Natural killer cell (primary cell): Measurements from ENCODE around the gene ZNF419. TPM values are rescaled to one million over a fixed set of nuclear protein-coding genes. Genes with fewer than 3 reads are reported as not detected.
"Not testable (repeated sequence)": the region's sequence is repeated elsewhere in the genome, so short reads cannot be mapped to it uniquely, and the experiment has no call there.

Experiments used
- ATAC-seq, 3 donors: fragments of 150-1000 bp in 2 of 3; fragments of 200-7000 bp in 1 of 3; cut with Tn5 transposase; 1 replicate in 1 of 3; 2 replicates in 2 of 3; pipeline ENCODE4 v1.10.0; 2021; ENCODE audit warnings: mild to moderate bottlenecking in 2 of 3, moderate library complexity in 2 of 3
- DNase-seq, 2 donors: peaks; one replicate each; pipeline versions ENCODE4 v3.0.0 to v3.0.0-alpha.2; 2013 to 2021; ENCODE audit warnings: mixed read lengths in 1 of 2
- H3K27ac ChIP-seq: one replicate; pipeline ENCODE4 v1.5.1; 2013; ENCODE audit warnings: mild to moderate bottlenecking, low read length
- H3K27me3 ChIP-seq: one replicate; pipeline ENCODE4 v1.6.1; 2013; ENCODE audit warnings: low read length; ENCODE audit not compliant: control insufficient read depth, insufficient read depth
- H3K36me3 ChIP-seq: one replicate; pipeline ENCODE4 v1.6.1; 2013; ENCODE audit warnings: low read length; ENCODE audit not compliant: control insufficient read depth, insufficient read depth
- H3K4me1 ChIP-seq: one replicate; pipeline ENCODE4 v1.6.1; 2013; ENCODE audit warnings: low read length; ENCODE audit not compliant: control insufficient read depth, insufficient read depth
- H3K4me3 ChIP-seq: one replicate; pipeline ENCODE4 v1.5.1; 2013; ENCODE audit warnings: low read length
- H3K9me3 ChIP-seq: one replicate; pipeline ENCODE4 v1.6.1; 2013; ENCODE audit warnings: low read length; ENCODE audit not compliant: control insufficient read depth, insufficient read depth
- H3K27ac Mint-ChIP-seq, 2 donors: one replicate each; pipeline ENCODE4 v1.8.0; 2022; ENCODE audit warnings: mild to moderate bottlenecking in 2 of 2, mixed read lengths in 2 of 2, moderate library complexity in 1 of 2
- H3K27me3 Mint-ChIP-seq, 2 donors: one replicate each; pipeline ENCODE4 v1.8.0; 2022; ENCODE audit warnings: low read depth in 2 of 2, mixed read lengths in 2 of 2
- H3K36me3 Mint-ChIP-seq: one replicate; pipeline ENCODE4 v1.8.0; 2022; ENCODE audit warnings: mixed read lengths
- H3K4me1 Mint-ChIP-seq, 2 donors: one replicate each; pipeline ENCODE4 v1.8.0; 2022; ENCODE audit warnings: mixed read lengths in 2 of 2
- H3K4me3 Mint-ChIP-seq: one replicate; pipeline ENCODE4 v1.8.0; 2022; ENCODE audit warnings: mild to moderate bottlenecking, moderate library complexity, mixed read lengths
- H3K9me3 Mint-ChIP-seq, 2 donors: one replicate each; pipeline ENCODE4 v1.8.0; 2022; ENCODE audit warnings: mixed read lengths in 2 of 2
- WGBS: methylation state at CpG from one replicate; pipeline ENCODE4 v1.1.7; 2013; ENCODE audit warnings: missing lambda C conversion rate; ENCODE audit not compliant: insufficient coverage; 5-methylcytosine and 5-hydroxymethylcytosine counted together
- intact Hi-C: fragments of 100-400 bp; cut with micrococcal nuclease; formaldehyde crosslinking; loops from one replicate; pipeline ENCODE4 v1.14.2; 2022
- total RNA-seq, 4 donors: library from RNA; stranded (reverse); fragments of 120-200 nt in 1 of 4; gene quantifications; one replicate each; pipeline versions ENCODE4 v1.2.3 to v1.2.4, GENCODE V29; 2013 to 2022
- TF ChIP-seq, protein P1 (sequence below): fragments of 200-600 bp; IDR thresholded peaks from one replicate; pipeline ENCODE4 v1.8.0; 2022; ENCODE audit warnings: antibody characterized with exemption

Gene ZNF419
- 10 to 100 TPM in 1 of 3 donors, 1 to 10 TPM in 2; 5.9 to 11.3 (median 8.5) TPM for total RNA-seq
- total RNA-seq (2013), result 17.9 TPM

GRCh38 chr19:57487477-57488298 lies at the start of gene ZNF419:
Gene ZNF419, plus strand, starts transcription at chr19:57487750. Its CDS starts 201 bp downstream, at chr19:57487951.
- not testable (repeated sequence) for H3K27me3 ChIP-seq
- peak within 1 kb of the TSS; percentile 73 to 84 for H3K27ac Mint-ChIP-seq
- Histone ChIP-seq H3K4me3 (peak within 1 kb of the TSS; percentile 79), H3K27ac (peak within 1 kb of the TSS; percentile 69), H3K4me1 (peaks cover 11% of the 10 kb centered on the region), H3K9me3 (peaks cover 11% of the 10 kb centered on the region), H3K36me3 (peaks cover 15% of the 10 kb centered on the region)
- ATAC-seq, result peak; percentile 91 to 97 (median 96)
- peak; percentile 87 to 96 for DNase-seq
- peaks cover 10 to 11% of the 10 kb centered on the region in 2 donors for H3K27me3 Mint-ChIP-seq
- peaks cover 13 to 14% of the 10 kb centered on the region in 2 donors for H3K9me3 Mint-ChIP-seq
- intact Hi-C loops, result loop anchor here (1.0 to 5.0 kb wide), 5 partner anchors 10 to 145 kb away; partner anchors contain the start of genes ZNF211, ZNF416, ZNF549 and ZNF772
- H3K36me3 Mint-ChIP-seq, result peaks cover 42% of the 10 kb centered on the region
- H3K4me3 Mint-ChIP-seq, result peak within 1 kb of the TSS; percentile 92
- H3K4me1 Mint-ChIP-seq, result peaks cover 15 to 17% of the 10 kb centered on the region in 2 donors
- 2% methylated on average over 48 of the region's 69 CpGs for WGBS

DNA sequence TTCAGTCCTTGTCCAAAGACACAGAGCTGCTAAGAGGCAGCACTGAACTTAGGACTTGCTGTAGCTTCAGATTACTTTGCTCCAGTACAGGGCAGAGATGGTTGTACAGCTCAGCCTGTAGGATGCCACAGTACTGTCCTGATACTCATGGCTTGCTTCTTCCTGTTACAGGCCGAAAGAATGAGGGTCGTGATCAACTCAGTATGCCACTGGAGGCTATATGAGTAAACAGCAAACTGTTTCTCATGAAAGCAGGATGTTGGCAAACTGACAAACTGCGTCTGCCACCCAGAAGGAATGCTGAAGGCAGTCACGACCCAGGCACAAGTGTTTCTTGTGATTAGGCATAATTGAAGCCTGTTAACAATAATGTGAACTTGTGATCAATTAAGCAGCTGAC lies 49.6 kb upstream of the ZNF419 start:
- no peak overlapping the region for H3K4me3 ChIP-seq
- 94% methylated on average over 4 of the region's 4 CpGs for WGBS
- H3K4me1 ChIP-seq, result peaks cover 14% of the 10 kb centered on the region
- DNase-seq (no peak), ATAC-seq (no peak)
- Mint-ChIP-seq H3K4me1 (peaks cover 21 to 50% of the 10 kb centered on the region in 2 donors), H3K27ac (no peak overlapping the region), H3K4me3 (no peak overlapping the region), H3K27me3 (peaks cover 0 to 2% of the 10 kb centered on the region in 2 donors), H3K9me3 (peaks cover 2 to 8% of the 10 kb centered on the region in 2 donors), H3K36me3 (peaks cover 9% of the 10 kb centered on the region)
- peaks cover 2% of the 10 kb centered on the region for H3K36me3 ChIP-seq
- TF ChIP-seq, protein P1, sequence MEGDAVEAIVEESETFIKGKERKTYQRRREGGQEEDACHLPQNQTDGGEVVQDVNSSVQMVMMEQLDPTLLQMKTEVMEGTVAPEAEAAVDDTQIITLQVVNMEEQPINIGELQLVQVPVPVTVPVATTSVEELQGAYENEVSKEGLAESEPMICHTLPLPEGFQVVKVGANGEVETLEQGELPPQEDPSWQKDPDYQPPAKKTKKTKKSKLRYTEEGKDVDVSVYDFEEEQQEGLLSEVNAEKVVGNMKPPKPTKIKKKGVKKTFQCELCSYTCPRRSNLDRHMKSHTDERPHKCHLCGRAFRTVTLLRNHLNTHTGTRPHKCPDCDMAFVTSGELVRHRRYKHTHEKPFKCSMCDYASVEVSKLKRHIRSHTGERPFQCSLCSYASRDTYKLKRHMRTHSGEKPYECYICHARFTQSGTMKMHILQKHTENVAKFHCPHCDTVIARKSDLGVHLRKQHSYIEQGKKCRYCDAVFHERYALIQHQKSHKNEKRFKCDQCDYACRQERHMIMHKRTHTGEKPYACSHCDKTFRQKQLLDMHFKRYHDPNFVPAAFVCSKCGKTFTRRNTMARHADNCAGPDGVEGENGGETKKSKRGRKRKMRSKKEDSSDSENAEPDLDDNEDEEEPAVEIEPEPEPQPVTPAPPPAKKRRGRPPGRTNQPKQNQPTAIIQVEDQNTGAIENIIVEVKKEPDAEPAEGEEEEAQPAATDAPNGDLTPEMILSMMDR, result no peak
- no peak overlapping the region for H3K27ac ChIP-seq
- intact Hi-C loops, result no loop called here
- peaks cover 12% of the 10 kb centered on the region for H3K9me3 ChIP-seq
- no peaks in the 10 kb centered on the region for H3K27me3 ChIP-seq

DNA sequence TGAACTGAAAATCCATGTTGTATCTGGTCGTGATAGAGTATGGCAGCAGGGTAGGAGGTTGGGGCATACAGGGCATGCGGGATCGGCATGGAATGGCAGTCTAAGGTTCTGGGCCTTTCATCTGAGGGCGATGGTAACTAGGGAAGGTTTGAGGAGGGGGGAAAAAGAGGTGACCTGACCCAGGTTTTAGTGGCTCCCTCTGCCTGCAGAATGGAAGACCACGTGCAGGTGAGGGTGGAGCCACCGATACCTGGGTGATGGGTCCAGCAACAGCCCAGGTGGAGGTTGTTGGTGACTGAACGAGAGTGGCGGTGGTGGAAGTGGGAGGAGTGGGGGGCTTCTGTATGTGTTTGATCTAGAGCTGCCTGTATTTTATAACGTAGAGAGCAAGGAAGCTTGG lies 48.6 kb upstream of the ZNF419 start:
- H3K36me3 ChIP-seq, result peaks cover 4% of the 10 kb centered on the region
- peaks cover 14% of the 10 kb centered on the region for H3K4me1 ChIP-seq
- Mint-ChIP-seq H3K36me3 (peaks cover 16% of the 10 kb centered on the region), H3K27ac (no peak overlapping the region), H3K9me3 (peaks cover 2 to 8% of the 10 kb centered on the region in 2 donors), H3K27me3 (peaks cover 0 to 2% of the 10 kb centered on the region in 2 donors), H3K4me3 (no peak overlapping the region), H3K4me1 (peaks cover 21 to 50% of the 10 kb centered on the region in 2 donors)
- no peak overlapping the region for H3K27ac ChIP-seq
- DNase-seq (no peak), ATAC-seq (no peak)
- H3K4me3 ChIP-seq, result no peak overlapping the region
- WGBS, result 98% methylated on average over 9 of the region's 9 CpGs
- TF ChIP-seq, protein P1, result no peak
- peaks cover 21% of the 10 kb centered on the region for H3K9me3 ChIP-seq
- intact Hi-C loops, result no loop called here
- no peaks in the 10 kb centered on the region for H3K27me3 ChIP-seq

- no peaks in the 10 kb centered on the region for H3K27me3 Mint-ChIP-seq
- 98% methylated on average over 6 of the region's 7 CpGs for WGBS
- H3K9me3 Mint-ChIP-seq, result peaks cover 0 to 8% of the 10 kb centered on the region in 2 donors
- no peak overlapping the region for H3K4me3 Mint-ChIP-seq
- ATAC-seq, result no peak
- H3K9me3 ChIP-seq, result peaks cover 42% of the 10 kb centered on the region
- H3K27ac ChIP-seq, result no peak overlapping the region
- H3K4me1 Mint-ChIP-seq, result peaks cover 0 to 26% of the 10 kb centered on the region in 2 donors
- H3K27ac Mint-ChIP-seq, result no peak overlapping the region
- intact Hi-C loops, result no loop called here
- H3K36me3 Mint-ChIP-seq, result peaks cover 29% of the 10 kb centered on the region
- H3K27me3 ChIP-seq, result no peaks in the 10 kb centered on the region
- H3K36me3 ChIP-seq, result peaks cover 4% of the 10 kb centered on the region
- H3K4me3 ChIP-seq, result no peak overlapping the region
- DNase-seq, result no peak
- no peaks in the 10 kb centered on the region for H3K4me1 ChIP-seq
- TF ChIP-seq, protein P1, result no peak
These were observed 45.4 kb upstream of the ZNF419 start for GRCh38 chr19:57441979-57442752.
